ENCODE results near the gene ARHGAP11A. TPM values are rescaled to one million over a fixed set of nuclear protein-coding genes. Genes with fewer than 3 reads are reported as not detected.

ARHGAP11A gene
- total RNA-seq, 1 experiment from 2014 or later = 93.0 TPM

GRCh38 chr15:32641517-32642059 is 26.3 kb downstream of the ARHGAP11A start, which contains the start of gene SCG5 (continued):
- TF ChIP-seq MYBL2 (CRISPR knock-in tag; IDR thresholded peaks at IDR 0.05) = 0 out of 2 replicates have a peak, but pooled peaks have one; percentile 50
- TF ChIP-seq ZNF281 (CRISPR knock-in tag; IDR thresholded peaks at IDR 0.05) = 0 out of 2 replicates have a peak, but pooled peaks have one; percentile 14
- TF ChIP-seq STAT6 (CRISPR knock-in tag; conservative IDR thresholded peaks at IDR 0.05; ENCODE audit: low read depth) = no peak
- TF ChIP-seq AFF4 (CRISPR knock-in tag; IDR thresholded peaks at IDR 0.05; ENCODE audit: borderline replicate concordance) = no peak
- TF ChIP-seq CDX4 (CRISPR knock-in tag; IDR thresholded peaks at IDR 0.05; ENCODE audit: borderline replicate concordance) = no peak
- peak; percentile 69 for TF ChIP-seq FOXP1 (CRISPR knock-in tag; IDR thresholded peaks at IDR 0.05; ENCODE audit: borderline replicate concordance)
- peak; percentile 39; the same call in 1 of the 2 replicates for TF ChIP-seq FOXP4 (CRISPR knock-in tag; IDR thresholded peaks at IDR 0.05)
- TF ChIP-seq PRRX2 (CRISPR knock-in tag; IDR thresholded peaks at IDR 0.05) = peak; percentile 73; the same call in 1 of the 2 replicates
- TF ChIP-seq EMX1 (CRISPR knock-in tag; IDR thresholded peaks at IDR 0.05) = 0 out of 2 replicates have a peak, but pooled peaks have one; percentile 53

GRCh38 chr15:32642667-32643435 is 27.5 kb downstream of the ARHGAP11A start:
- no peaks in the 10 kb centered on the region for H3K27me3 Mint-ChIP-seq (ENCODE audit: low read depth)
- H3K4me1 Mint-ChIP-seq = peaks cover 40% of the 10 kb centered on the region
- ATAC-seq (no peak), DNase-seq (ENCODE audit: low spot score) (no peak)
- CTCF ChIA-PET = interaction anchor here (0.6 to 1.3 kb wide), 3 partner anchors 8 to 962 kb away, joined by 3 to 7 read pairs (median 5); no protein-coding TSS in a partner anchor
- peak overlapping the region; percentile 89 for H3K4me3 Mint-ChIP-seq
- POLR2A ChIA-PET = interaction anchor here (0.7 kb wide), 1 partner anchor 676 kb away, joined by 4 read pairs; no protein-coding TSS in a partner anchor
- H3K9me3 Mint-ChIP-seq = no peaks in the 10 kb centered on the region
- peak overlapping the region; percentile 91 for H3K27ac Mint-ChIP-seq
- H3K36me3 Mint-ChIP-seq = peaks cover 12% of the 10 kb centered on the region; the same call in 1 of the 2 replicates
- TF ChIP-seq FOXP4 (CRISPR knock-in tag; IDR thresholded peaks at IDR 0.05) (no peak), GABPB1 (CRISPR knock-in tag; IDR thresholded peaks at IDR 0.05) (no peak), CBFB (CRISPR knock-in tag; IDR thresholded peaks at IDR 0.05; ENCODE audit: low read depth) (no peak), ZNF263 (CRISPR knock-in tag; IDR thresholded peaks at IDR 0.05; ENCODE audit: low read depth) (no peak), NR3C1 (CRISPR knock-in tag; conservative IDR thresholded peaks at IDR 0.05; ENCODE audit: low read depth) (no peak), MYBL2 (CRISPR knock-in tag; IDR thresholded peaks at IDR 0.05) (no peak), ATF2 (CRISPR knock-in tag; IDR thresholded peaks at IDR 0.05; ENCODE audit: borderline replicate concordance, low read depth) (no peak), NR1H2 (CRISPR knock-in tag; IDR thresholded peaks at IDR 0.05) (no peak), NR2C2 (CRISPR knock-in tag; IDR thresholded peaks at IDR 0.05) (no peak)
